GM12865 (cell line): ENCODE measurements around the gene RAPGEFL1.
"Not testable (repeated sequence)": the region's sequence is repeated elsewhere in the genome, so short reads cannot be mapped to it uniquely, and the experiment has no call there.

Experiments used
- DNase-seq: peaks from one replicate; pipeline ENCODE4 v3.0.0; 2010; ENCODE audit warnings: low read depth
- H3K4me3 ChIP-seq: 2 replicates; pipeline ENCODE4 v1.5.1; 2011; ENCODE audit warnings: mild to moderate bottlenecking, low read depth, low read length, control low read depth
- CTCF ChIP-seq: IDR thresholded peaks from 2 replicates; pipeline ENCODE4 v1.5.1; 2011; ENCODE audit warnings: low read length, control low read depth, low read depth, inconsistent platforms; ENCODE audit not compliant: insufficient read depth; ENCODE audit errors: missing control alignments

Gene RAPGEFL1

GRCh38 chr17:40190197-40191021 lies 13.1 kb downstream of the RAPGEFL1 start:
- no peak overlapping the region for H3K4me3 ChIP-seq
- TF ChIP-seq CTCF = peak; percentile 42
- DNase-seq = peak; percentile 26

GRCh38 chr17:40191237-40192208 lies 14.3 kb downstream of the RAPGEFL1 start:
- peak; percentile 76 for DNase-seq
- peak overlapping the region; percentile 65 for H3K4me3 ChIP-seq
- TF ChIP-seq CTCF = peak; percentile 83

GRCh38 chr17:40192961-40193360 lies 15.7 kb downstream of the RAPGEFL1 start:
- no peak for TF ChIP-seq CTCF
- H3K4me3 ChIP-seq = no peak overlapping the region
- DNase-seq = no peak

- H3K4me3 ChIP-seq = no peak overlapping the region
- DNase-seq = no peak
- TF ChIP-seq CTCF = no peak
Measured at GRCh38 chr17:40194821-40195220, 17.6 kb downstream of the RAPGEFL1 start.

GRCh38 chr17:40197550-40197949 lies 20.3 kb downstream of the RAPGEFL1 start:
- no peak for DNase-seq
- no peak for TF ChIP-seq CTCF
- no peak overlapping the region for H3K4me3 ChIP-seq

GRCh38 chr17:40197965-40198456 lies 20.7 kb downstream of the RAPGEFL1 start:
- not testable (repeated sequence) for H3K4me3 ChIP-seq, DNase-seq

- DNase-seq = no peak
- no peak for TF ChIP-seq CTCF
- no peak overlapping the region for H3K4me3 ChIP-seq
Measured at GRCh38 chr17:40198576-40198975, 21.3 kb downstream of the RAPGEFL1 start.
